CD14-positive monocyte (primary cell): Measurements from ENCODE around the gene RAP2A. TPM values are rescaled to one million over a fixed set of nuclear protein-coding genes. Genes with fewer than 3 reads are reported as not detected.

Source experiments
- DNase-seq, 3 donors: peaks; one replicate each; pipeline ENCODE4 v3.0.0-alpha.2; 2011 to 2022
- H2AFZ ChIP-seq: 2 replicates; pipeline ENCODE4 v1.6.0; 2012; ENCODE audit warnings: mild to moderate bottlenecking, low read depth, low read length, inconsistent platforms; ENCODE audit not compliant: insufficient read depth, poor library complexity, severe bottlenecking
- H3K27ac ChIP-seq, 2 donors: 1 replicate in 1 of 2; 2 replicates in 1 of 2; pipeline ENCODE4 v1.5.1; 2012 to 2013; ENCODE audit warnings: low read length in 2 of 2, control low read depth in 1 of 2, inconsistent platforms in 1 of 2, low read depth in 1 of 2, mild to moderate bottlenecking in 1 of 2
- H3K27me3 ChIP-seq, 2 donors: one replicate each; pipeline versions ENCODE4 v1.6.0 to v1.6.1; 2011 to 2013; ENCODE audit warnings: low read length in 2 of 2; ENCODE audit not compliant: control insufficient read depth in 2 of 2, insufficient read depth in 2 of 2
- H3K36me3 ChIP-seq, 2 donors: replicated peaks in 1 of 2; 1 replicate in 1 of 2; 2 replicates in 1 of 2; pipeline versions ENCODE4 v1.5.1 to v1.6.1; 2012 to 2013; ENCODE audit warnings: low read length in 2 of 2, control low read depth in 1 of 2, inconsistent platforms in 1 of 2, mild to moderate bottlenecking in 1 of 2; ENCODE audit not compliant: insufficient read depth in 2 of 2, control insufficient read depth in 1 of 2
- H3K4me1 ChIP-seq, 2 donors: 1 replicate in 1 of 2; 2 replicates in 1 of 2; pipeline versions ENCODE4 v1.5.1 to v1.6.1; 2012 to 2013; ENCODE audit warnings: low read length in 2 of 2, control low read depth in 1 of 2, inconsistent platforms in 1 of 2, mild to moderate bottlenecking in 1 of 2, moderate library complexity in 1 of 2; ENCODE audit not compliant: insufficient read depth in 2 of 2, control insufficient read depth in 1 of 2
- H3K4me2 ChIP-seq: replicated peaks from 2 replicates; pipeline ENCODE3; 2012; ENCODE audit warnings: low read length, moderate library complexity, mild to moderate bottlenecking; ENCODE audit not compliant: poor library complexity, severe bottlenecking; ENCODE audit errors: extremely low read depth
- H3K4me3 ChIP-seq, 3 experiments: fragments of 200-600 bp in 1 of 3; sonication (generic) in 1 of 3; replicated peaks in 1 of 3; 1 replicate in 2 of 3; 2 replicates in 1 of 3; pipeline ENCODE4 v1.5.1; 2011 to 2013; ENCODE audit warnings: low read length in 3 of 3, mild to moderate bottlenecking in 3 of 3, control low read depth in 2 of 3, low read depth in 2 of 3, inconsistent platforms in 1 of 3, moderate library complexity in 1 of 3
- H3K79me2 ChIP-seq: 2 replicates; pipeline ENCODE4 v1.6.0; 2012; ENCODE audit warnings: mild to moderate bottlenecking, control low read depth, inconsistent platforms, low read length, moderate library complexity; ENCODE audit not compliant: insufficient read depth
- H3K9ac ChIP-seq: 2 replicates; pipeline ENCODE4 v1.6.0; 2017; ENCODE audit warnings: low read length, mild to moderate bottlenecking; ENCODE audit not compliant: insufficient read depth, poor library complexity, severe bottlenecking
- H3K9me3 ChIP-seq, 2 donors: replicated peaks in 1 of 2; 1 replicate in 1 of 2; 2 replicates in 1 of 2; pipeline versions ENCODE4 v1.5.1 to v1.6.1; 2012 to 2013; ENCODE audit warnings: low read length in 2 of 2, control low read depth in 1 of 2; ENCODE audit not compliant: control insufficient read depth in 1 of 2, insufficient read depth in 1 of 2
- H4K20me1 ChIP-seq: 2 replicates; pipeline ENCODE4 v1.6.0; 2012; ENCODE audit warnings: mild to moderate bottlenecking, low read length, control low read depth, moderate library complexity; ENCODE audit not compliant: insufficient read depth
- H3K27ac Mint-ChIP-seq, 7 donors: one replicate each; pipeline ENCODE4 v1.8.0; 2020; ENCODE audit warnings: mild to moderate bottlenecking in 7 of 7, mixed read lengths in 7 of 7, moderate library complexity in 6 of 7, inconsistent platforms in 2 of 7
- H3K27me3 Mint-ChIP-seq, 3 donors: one replicate each; pipeline ENCODE4 v1.8.0; 2021 to 2022; ENCODE audit warnings: low read depth in 3 of 3, mild to moderate bottlenecking in 3 of 3, mixed read lengths in 3 of 3, moderate library complexity in 3 of 3, inconsistent platforms in 1 of 3
- H3K36me3 Mint-ChIP-seq, 2 donors: one replicate each; pipeline ENCODE4 v1.8.0; 2020; ENCODE audit warnings: mixed read lengths in 2 of 2, inconsistent platforms in 1 of 2, mild to moderate bottlenecking in 1 of 2
- H3K4me1 Mint-ChIP-seq: one replicate; pipeline ENCODE4 v1.8.0; 2020; ENCODE audit warnings: mild to moderate bottlenecking, mixed read lengths
- H3K4me3 Mint-ChIP-seq, 2 donors: one replicate each; pipeline ENCODE4 v1.8.0; 2020; ENCODE audit warnings: mild to moderate bottlenecking in 2 of 2, mixed read lengths in 2 of 2, moderate library complexity in 1 of 2
- H3K9me3 Mint-ChIP-seq, 7 donors: one replicate each; pipeline ENCODE4 v1.8.0; 2020 to 2022; ENCODE audit warnings: mixed read lengths in 7 of 7, mild to moderate bottlenecking in 6 of 7, moderate library complexity in 6 of 7, inconsistent platforms in 2 of 7
- CTCF ChIP-seq: fragments of 200-600 bp; IDR thresholded peaks from one replicate; pipeline ENCODE4 v1.8.0; 2022; ENCODE audit warnings: antibody characterized with exemption, mild to moderate bottlenecking
- WGBS: methylation state at CpG from one replicate; pipeline ENCODE4 v1.1.5; 2013; ENCODE audit warnings: missing lambda C conversion rate; ENCODE audit not compliant: insufficient coverage; 5-methylcytosine and 5-hydroxymethylcytosine counted together
- intact Hi-C, 2 donors: fragments of 100-400 bp; cut with micrococcal nuclease; formaldehyde crosslinking; loops; one replicate each; pipeline versions ENCODE4 v1.15.0 to v1.15.1; 2023
- polyA minus RNA-seq: library from RNA; depleted of rRNA, polyadenylated mRNA; stranded (reverse); fragments of >200 nt; gene quantifications from 2 replicates; pipeline ENCODE4 v1.2.3, GENCODE V29; 2012
- polyA plus RNA-seq, 3 donors: library from polyadenylated mRNA; depleted of rRNA in 1 of 3; unstranded in 2 of 3; stranded (reverse) in 1 of 3; fragments of 300-500 nt in 2 of 3; fragments of >200 nt in 1 of 3; fragmentation: Illumina TruSeq in 2 of 3; gene quantifications; 1 replicate in 2 of 3; 2 replicates in 1 of 3; pipeline ENCODE4 v1.2.3, GENCODE V29; 2012 to 2021
- total RNA-seq, 12 experiments: library from RNA in 1 of 12; stranded (reverse) in 1 of 12; fragments of 120-200 nt in 1 of 12; gene quantifications; one replicate each; pipeline ENCODE4 v1.2.4 and lab custom pipeline; 2013 to 2026; ENCODE audit warnings: mixed read lengths in 6 of 12, inconsistent platforms in 1 of 12

The RAP2A gene
- total RNA-seq (2013): 20.1 TPM
- polyA plus RNA-seq (1 to 10 TPM; 2.3 to 5.3 (median 4.5) TPM), polyA minus RNA-seq (13.4 and 15.1 TPM in 2 replicates), total RNA-seq (lab: John Stamatoyannopoulos, UW) (15.1 to 85.1 (median 40.6) reads per million in 11 experiments)

- H3K4me1 Mint-ChIP-seq: peaks cover 31% of the 10 kb centered on the region
- peak within 1 kb of the TSS; percentile 90 for H2AFZ ChIP-seq
- H4K20me1 ChIP-seq: peaks cover 9% of the 10 kb centered on the region
- under 1% methylated on average over 90 of the region's 94 CpGs for WGBS
- H3K9me3 ChIP-seq: no peaks in the 10 kb centered on the region
- peaks cover 37% of the 10 kb centered on the region for H3K79me2 ChIP-seq
- TF ChIP-seq CTCF: no peak
- H3K27me3 ChIP-seq: no peaks in the 10 kb centered on the region
- peak within 1 kb of the TSS; percentile 98 for H3K9ac ChIP-seq
- H3K36me3 ChIP-seq: no peaks in the 10 kb centered on the region
- peaks cover 16 to 30% of the 10 kb centered on the region in 2 donors for H3K4me1 ChIP-seq
- H3K4me3 ChIP-seq: peak within 1 kb of the TSS; percentile 66 to 97 (median 90)
- H3K27ac Mint-ChIP-seq: peak within 1 kb of the TSS; percentile 98 to 100 (median 100)
- DNase-seq: peak; percentile 77 to 88 (median 80)
- no peaks in the 10 kb centered on the region for H3K9me3 Mint-ChIP-seq
- peak within 1 kb of the TSS; percentile 89 to 99 for H3K27ac ChIP-seq
- peak within 1 kb of the TSS; percentile 82 for H3K4me2 ChIP-seq
- intact Hi-C loops: loop anchor here (5.0 to 10.0 kb wide), 4 partner anchors 49 to 1757 kb away; partner anchors contain the start of genes MBNL2 (in 2 of the 2) and DNAJC3 (in 1 of the 2)
- peaks cover 0 to 4% (median 3%) of the 10 kb centered on the region in 3 donors for H3K27me3 Mint-ChIP-seq
- H3K4me3 Mint-ChIP-seq: peak within 1 kb of the TSS; percentile 94 to 98
- H3K36me3 Mint-ChIP-seq: peaks cover 0 to 6% of the 10 kb centered on the region in 2 donors
Measured at GRCh38 chr13:97433727-97434396, at the start of gene RAP2A. Gene RAP2A, plus strand, starts transcription at chr13:97434169. Its CDS starts 302 bp downstream, at chr13:97434471.

DNA sequence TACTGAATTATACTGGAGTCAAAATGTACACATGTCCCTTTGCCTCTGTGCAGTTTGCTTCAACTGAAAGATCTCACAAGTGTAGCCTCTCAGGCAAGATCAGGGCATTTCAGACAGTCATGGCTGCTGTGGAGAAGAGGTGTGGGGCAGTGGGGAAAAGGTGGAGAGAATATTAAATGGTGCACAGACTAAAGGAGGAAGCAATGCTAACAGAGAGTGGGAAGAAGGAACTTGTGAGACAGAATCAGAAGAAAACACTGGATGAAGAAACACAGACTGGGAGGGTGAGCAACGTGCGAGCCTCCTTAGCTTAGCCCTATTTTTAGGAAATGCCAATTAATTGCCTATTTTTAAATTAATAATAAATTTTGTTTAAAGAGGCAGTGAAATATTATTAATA is 49.6 kb upstream of the RAP2A start:
- intact Hi-C loops: loop anchor here in 1 of 2 donors (10.0 kb wide), 1 partner anchor 50 kb away; the partner anchor contains the start of gene RAP2A
- H3K27ac Mint-ChIP-seq: peak overlapping the region; percentile 61 to 94 (median 87)
- no peaks in the 10 kb centered on the region for H3K9me3 ChIP-seq
- no peak for TF ChIP-seq CTCF
- peaks cover 54% of the 10 kb centered on the region for H3K4me1 Mint-ChIP-seq
- H3K36me3 Mint-ChIP-seq: peaks cover 18 to 22% of the 10 kb centered on the region in 2 donors
- peak overlapping the region in 1 of 3 experiments; percentile 9 for H3K4me3 ChIP-seq
- no peaks in the 10 kb centered on the region for H3K27me3 ChIP-seq
- H4K20me1 ChIP-seq: no peaks in the 10 kb centered on the region
- H3K27me3 Mint-ChIP-seq: no peaks in the 10 kb centered on the region
- H3K36me3 ChIP-seq: no peaks in the 10 kb centered on the region
- peak overlapping the region; percentile 37 for H3K4me2 ChIP-seq
- H3K9ac ChIP-seq: no peak overlapping the region
- peak overlapping the region; percentile 24 to 68 for H3K27ac ChIP-seq
- WGBS: no CpG with 5 or more reads among the region's 2 CpGs
- H2AFZ ChIP-seq: no peak overlapping the region
- DNase-seq: peak; percentile 9 to 45 (median 43)
- H3K79me2 ChIP-seq: peaks cover 6% of the 10 kb centered on the region
- peak overlapping the region in 1 of 2 donors; percentile 43 for H3K4me3 Mint-ChIP-seq
- peaks cover 0 to 4% (median 0%) of the 10 kb centered on the region in 7 donors for H3K9me3 Mint-ChIP-seq
- peaks cover 51 to 53% of the 10 kb centered on the region in 2 donors for H3K4me1 ChIP-seq
